Measurements from ENCODE around the gene C9orf72. TPM values are rescaled to one million over a fixed set of nuclear protein-coding genes. Genes with fewer than 3 reads are reported as not detected.

The C9orf72 gene
- total RNA-seq, 2 donors from 2014 or later: 20.8 to 25.4 TPM

- Mint-ChIP-seq H3K36me3 (ENCODE audit: low read depth) (no peaks in the 10 kb centered on the region), H3K27me3 (no peaks in the 10 kb centered on the region), H3K4me3 (peak overlapping the region; percentile 21), H3K27ac (peak overlapping the region; percentile 99), H3K4me1 (peaks cover 23% of the 10 kb centered on the region)
- ATAC-seq: no peak
- no peak for DNase-seq
- H3K9me3 ChIP-seq (ENCODE audit: control insufficient read depth, low read length, poor library complexity, severe bottlenecking): no peaks in the 10 kb centered on the region
These were observed 2.3 kb downstream of the C9orf72 start for GRCh38 chr9:27571011-27571410.

GRCh38 chr9:27569406-27569805 is 3.9 kb downstream of the C9orf72 start:
- ATAC-seq: no peak
- no peak overlapping the region for H3K4me3 Mint-ChIP-seq
- no peak overlapping the region for H3K27ac Mint-ChIP-seq
- no peaks in the 10 kb centered on the region for H3K36me3 Mint-ChIP-seq (ENCODE audit: low read depth)
- H3K4me1 Mint-ChIP-seq: peaks cover 21% of the 10 kb centered on the region
- no peaks in the 10 kb centered on the region for H3K9me3 ChIP-seq (ENCODE audit: control insufficient read depth, low read length, poor library complexity, severe bottlenecking)
- DNase-seq: no peak
- no peaks in the 10 kb centered on the region for H3K27me3 Mint-ChIP-seq

DNA sequence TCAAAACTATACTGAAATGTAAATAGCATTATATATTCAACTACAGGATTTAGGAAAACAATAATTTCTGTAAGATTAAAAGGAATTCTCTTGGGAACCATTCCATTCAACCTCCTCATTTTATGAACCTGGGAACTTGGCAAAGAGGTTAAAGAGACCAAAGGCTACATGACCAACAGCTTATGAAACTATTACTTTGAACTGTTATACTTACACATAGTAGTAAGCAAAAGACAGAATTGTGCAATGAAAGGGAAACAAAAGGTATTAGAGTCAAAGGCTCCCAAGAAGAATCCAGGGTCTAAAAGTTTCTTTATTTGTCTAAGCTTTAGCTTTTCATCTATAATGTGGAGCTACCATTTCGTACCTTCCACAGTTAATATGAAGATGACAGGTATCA is 7.2 kb downstream of the C9orf72 start:
- Mint-ChIP-seq H3K4me3 (no peak overlapping the region), H3K27ac (no peak overlapping the region)

GRCh38 chr9:27565696-27566095 is 7.6 kb downstream of the C9orf72 start:
- peaks cover 3% of the 10 kb centered on the region for H3K36me3 Mint-ChIP-seq (ENCODE audit: low read depth)
- no peaks in the 10 kb centered on the region for H3K9me3 ChIP-seq (ENCODE audit: control insufficient read depth, low read length, poor library complexity, severe bottlenecking)
- H3K4me3 Mint-ChIP-seq: no peak overlapping the region
- no peaks in the 10 kb centered on the region for H3K27me3 Mint-ChIP-seq
- H3K27ac Mint-ChIP-seq: no peak overlapping the region
- DNase-seq (no peak), ATAC-seq (no peak)
- H3K4me1 Mint-ChIP-seq: peaks cover 4% of the 10 kb centered on the region

More for the DNA sequence above, 7.2 kb downstream of the C9orf72 start:
- H3K27me3 Mint-ChIP-seq: no peaks in the 10 kb centered on the region
- no peak for ATAC-seq
- no peak for DNase-seq
- H3K4me1 Mint-ChIP-seq: peaks cover 5% of the 10 kb centered on the region
- no peaks in the 10 kb centered on the region for H3K9me3 ChIP-seq (ENCODE audit: control insufficient read depth, low read length, poor library complexity, severe bottlenecking)
- H3K36me3 Mint-ChIP-seq (ENCODE audit: low read depth): peaks cover 3% of the 10 kb centered on the region

GRCh38 chr9:27564670-27565069 is 8.6 kb downstream of the C9orf72 start:
- DNase-seq: no peak
- Mint-ChIP-seq H3K27me3 (no peaks in the 10 kb centered on the region), H3K27ac (no peak overlapping the region), H3K36me3 (ENCODE audit: low read depth) (peaks cover 3% of the 10 kb centered on the region), H3K4me3 (no peak overlapping the region), H3K4me1 (peaks cover 2% of the 10 kb centered on the region)
- ATAC-seq: no peak
- no peaks in the 10 kb centered on the region for H3K9me3 ChIP-seq (ENCODE audit: control insufficient read depth, low read length, poor library complexity, severe bottlenecking)

- Mint-ChIP-seq H3K27ac (no peak overlapping the region), H3K4me3 (no peak overlapping the region), H3K27me3 (no peaks in the 10 kb centered on the region), H3K4me1 (peaks cover 2% of the 10 kb centered on the region), H3K36me3 (ENCODE audit: low read depth) (peaks cover 3% of the 10 kb centered on the region)
- ATAC-seq (no peak), DNase-seq (no peak)
- no peaks in the 10 kb centered on the region for H3K9me3 ChIP-seq (ENCODE audit: control insufficient read depth, low read length, poor library complexity, severe bottlenecking)
These were observed 9.4 kb downstream of the C9orf72 start for GRCh38 chr9:27563738-27564430.

DNA sequence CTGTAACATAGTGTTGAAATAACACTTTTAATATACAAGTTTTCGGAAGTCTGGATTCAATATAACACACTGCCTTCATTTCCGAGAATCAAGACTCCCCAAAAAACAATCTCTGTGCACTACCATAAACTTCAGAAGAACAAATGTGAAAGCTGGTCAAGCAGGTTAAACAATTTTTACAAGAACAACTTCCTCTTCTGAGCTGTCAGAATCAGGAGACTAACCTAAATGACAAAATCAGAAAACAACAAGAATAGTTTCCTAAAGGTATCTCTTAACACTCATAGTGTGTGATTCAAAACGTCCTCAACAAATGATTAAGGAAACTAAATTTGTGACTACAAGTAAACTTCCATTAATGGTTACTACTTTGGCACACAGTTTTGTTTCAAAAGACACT is 11.6 kb downstream of the C9orf72 start:
- peaks cover 3% of the 10 kb centered on the region for H3K36me3 Mint-ChIP-seq (ENCODE audit: low read depth)
- H3K27ac Mint-ChIP-seq: peak overlapping the region; percentile 77
- ATAC-seq: no peak

DNA sequence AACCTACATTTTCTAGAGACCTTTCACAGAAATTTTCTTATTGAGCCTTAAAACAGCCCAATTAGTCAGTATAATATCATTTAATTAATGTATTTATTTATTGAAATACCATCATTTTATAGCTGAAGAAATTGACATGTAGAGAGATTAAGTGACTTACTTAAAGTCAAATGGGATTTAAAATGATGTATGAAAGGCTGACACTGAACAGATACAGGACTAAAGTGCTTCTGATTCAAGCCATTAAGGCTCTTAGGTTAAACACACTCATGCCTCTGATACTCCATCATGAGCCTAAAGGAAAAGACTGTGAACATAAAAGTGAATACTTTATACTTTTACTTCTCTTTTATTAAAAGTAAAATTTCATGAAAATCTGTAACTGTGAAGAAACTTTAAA is 12.8 kb downstream of the C9orf72 start:
- H3K27me3 Mint-ChIP-seq: no peaks in the 10 kb centered on the region
- H3K27ac Mint-ChIP-seq: no peak overlapping the region
- no peak overlapping the region for H3K4me3 Mint-ChIP-seq
- peaks cover 2% of the 10 kb centered on the region for H3K4me1 Mint-ChIP-seq
- no peaks in the 10 kb centered on the region for H3K9me3 ChIP-seq (ENCODE audit: control insufficient read depth, low read length, poor library complexity, severe bottlenecking)
- DNase-seq: no peak
- ATAC-seq: no peak
- H3K36me3 Mint-ChIP-seq (ENCODE audit: low read depth): peaks cover 3% of the 10 kb centered on the region

More for the DNA sequence above, 11.6 kb downstream of the C9orf72 start:
- no peak overlapping the region for H3K4me3 Mint-ChIP-seq
- no peak for DNase-seq
- H3K27me3 Mint-ChIP-seq: no peaks in the 10 kb centered on the region
- H3K4me1 Mint-ChIP-seq: peaks cover 2% of the 10 kb centered on the region
- no peaks in the 10 kb centered on the region for H3K9me3 ChIP-seq (ENCODE audit: control insufficient read depth, low read length, poor library complexity, severe bottlenecking)

DNA sequence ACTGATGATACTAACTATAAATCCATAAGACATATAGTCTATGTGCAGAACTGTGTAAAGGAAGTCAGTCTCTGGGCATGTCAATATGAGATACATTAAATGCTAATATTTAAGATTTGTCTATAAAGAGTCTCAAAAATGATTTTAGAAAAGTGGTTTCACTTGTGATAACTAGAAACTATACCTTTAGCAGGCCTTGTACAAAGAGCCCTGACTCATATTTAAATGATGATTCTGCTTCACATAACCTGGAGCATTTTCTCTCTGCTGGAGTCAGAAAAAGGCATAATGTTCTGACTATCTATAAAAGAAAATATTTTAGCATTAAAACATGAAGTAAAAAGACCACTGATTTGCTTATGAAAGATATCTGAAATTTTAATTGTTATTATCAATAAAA is 15.0 kb downstream of the C9orf72 start:
- Mint-ChIP-seq H3K27me3 (no peaks in the 10 kb centered on the region), H3K36me3 (ENCODE audit: low read depth) (peaks cover 3% of the 10 kb centered on the region), H3K27ac (no peak overlapping the region), H3K4me1 (peaks cover 2% of the 10 kb centered on the region), H3K4me3 (no peak overlapping the region)
- no peak for DNase-seq
- no peaks in the 10 kb centered on the region for H3K9me3 ChIP-seq (ENCODE audit: control insufficient read depth, low read length, poor library complexity, severe bottlenecking)
- no peak for ATAC-seq

DNA sequence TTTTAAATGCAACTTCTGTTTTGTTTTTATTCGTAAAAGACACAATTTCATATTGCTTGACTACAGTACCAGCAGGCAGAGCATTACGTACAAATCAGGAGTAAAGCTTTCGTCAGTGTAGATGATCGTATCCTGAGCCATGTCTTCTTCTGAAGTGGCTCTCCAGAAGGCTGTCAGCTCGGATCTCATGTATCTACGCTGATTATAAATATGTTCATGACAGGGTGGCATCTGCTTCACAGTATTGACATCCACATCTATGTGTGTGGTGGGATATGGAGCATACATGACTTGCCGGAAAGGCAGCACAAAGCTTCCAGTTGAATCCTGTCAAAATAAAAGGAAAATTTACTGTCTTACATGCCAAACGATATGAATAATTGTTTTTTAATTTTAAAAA is 16.8 kb downstream of the C9orf72 start:
- H3K4me3 Mint-ChIP-seq: no peak overlapping the region

DNA sequence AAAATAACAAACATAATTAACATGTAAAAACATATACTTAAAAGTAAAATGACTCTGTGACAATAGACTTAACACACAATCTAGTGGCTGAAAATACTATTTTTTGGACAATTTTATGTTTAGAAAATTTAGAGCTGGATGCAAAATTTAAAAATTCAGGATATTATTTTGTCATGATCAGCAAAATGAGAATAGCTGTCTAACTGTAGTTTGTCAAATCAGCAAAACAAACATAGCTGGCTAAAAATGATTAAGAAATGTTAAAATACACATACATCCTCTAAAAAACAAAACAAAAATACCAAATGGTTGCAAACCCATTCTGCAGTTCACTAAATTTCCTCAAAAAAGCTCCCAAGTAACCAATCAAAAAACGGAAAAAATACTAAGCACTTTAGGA is 18.6 kb downstream of the C9orf72 start:
- ATAC-seq (no peak), DNase-seq (no peak)
- Mint-ChIP-seq H3K4me1 (peaks cover 2% of the 10 kb centered on the region), H3K36me3 (ENCODE audit: low read depth) (peaks cover 3% of the 10 kb centered on the region), H3K4me3 (no peak overlapping the region), H3K27ac (no peak overlapping the region), H3K27me3 (no peaks in the 10 kb centered on the region)
- H3K9me3 ChIP-seq (ENCODE audit: control insufficient read depth, low read length, poor library complexity, severe bottlenecking): no peaks in the 10 kb centered on the region

More for the DNA sequence above, 16.8 kb downstream of the C9orf72 start:
- H3K27me3 Mint-ChIP-seq: no peaks in the 10 kb centered on the region
- ATAC-seq: no peak
- no peak overlapping the region for H3K27ac Mint-ChIP-seq
- peaks cover 3% of the 10 kb centered on the region for H3K36me3 Mint-ChIP-seq (ENCODE audit: low read depth)
- no peaks in the 10 kb centered on the region for H3K4me1 Mint-ChIP-seq
- DNase-seq: no peak
- H3K9me3 ChIP-seq (ENCODE audit: control insufficient read depth, low read length, poor library complexity, severe bottlenecking): no peaks in the 10 kb centered on the region

- no peak overlapping the region for H3K4me3 Mint-ChIP-seq
- peaks cover 4% of the 10 kb centered on the region for H3K36me3 Mint-ChIP-seq (ENCODE audit: low read depth)
- H3K4me1 Mint-ChIP-seq: peaks cover 2% of the 10 kb centered on the region
These were observed 24.0 kb downstream of the C9orf72 start for GRCh38 chr9:27549196-27549755.

DNA sequence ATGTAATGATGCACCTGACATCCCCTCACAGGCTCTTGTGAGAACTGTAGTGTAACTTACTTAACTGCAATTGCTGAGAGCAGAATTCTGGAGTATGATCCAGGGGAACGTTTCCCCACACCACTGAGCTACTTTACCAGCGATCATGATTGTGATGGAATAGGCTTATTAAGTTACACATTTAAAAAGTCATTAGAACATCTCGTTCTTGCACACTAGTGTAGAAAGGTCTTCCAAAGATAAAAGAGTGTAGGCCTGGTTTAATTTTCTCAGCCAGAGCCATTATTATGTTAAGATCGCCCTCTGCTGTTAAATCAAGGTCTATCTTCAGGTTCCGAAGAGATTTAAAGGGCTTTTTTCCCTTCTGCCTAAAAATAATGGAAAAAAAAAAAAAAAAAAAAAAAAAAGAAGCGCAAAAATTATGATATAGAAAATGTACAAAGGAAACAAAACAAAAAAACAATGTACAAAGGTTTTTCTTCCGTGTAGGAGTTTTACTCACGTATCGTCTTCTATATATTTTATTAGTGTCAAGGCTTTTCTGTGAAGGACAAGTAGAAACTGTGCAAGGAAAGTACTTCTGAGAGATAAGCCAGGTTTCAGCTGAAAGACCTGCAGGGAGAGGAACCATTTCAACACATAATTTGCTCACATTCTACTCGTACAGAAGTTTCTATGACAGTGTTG is 25.1 kb downstream of the C9orf72 start:
- ATAC-seq (no peak), DNase-seq (no peak)
- H3K27me3 Mint-ChIP-seq: no peaks in the 10 kb centered on the region
- peaks cover 3% of the 10 kb centered on the region for H3K4me1 Mint-ChIP-seq
- H3K4me3 Mint-ChIP-seq: no peak overlapping the region
- H3K36me3 Mint-ChIP-seq (ENCODE audit: low read depth): peaks cover 4% of the 10 kb centered on the region
- H3K27ac Mint-ChIP-seq: no peak overlapping the region
- H3K9me3 ChIP-seq (ENCODE audit: control insufficient read depth, low read length, poor library complexity, severe bottlenecking): no peaks in the 10 kb centered on the region

More at GRCh38 chr9:27549196-27549755, 24.0 kb downstream of the C9orf72 start:
- no peak for DNase-seq
- Mint-ChIP-seq H3K27ac (no peak overlapping the region), H3K27me3 (no peaks in the 10 kb centered on the region)
- no peak for ATAC-seq
- no peaks in the 10 kb centered on the region for H3K9me3 ChIP-seq (ENCODE audit: control insufficient read depth, low read length, poor library complexity, severe bottlenecking)

Data from T-helper 17 cell (primary cell).